Osteocyte (in vitro differentiated cells): ENCODE results near the gene LRRC59. TPM values are rescaled to one million over a fixed set of nuclear protein-coding genes. Genes with fewer than 3 reads are reported as not detected.

ENCODE experiments used
- DNase-seq: peaks from one replicate; pipeline ENCODE4 v3.0.0; 2021; ENCODE audit warnings: mixed read lengths; ENCODE audit not compliant: unreplicated experiment; ENCODE audit errors: extremely low spot score
- H3K27ac Mint-ChIP-seq: one replicate; pipeline ENCODE4 v1.8.0; 2021; ENCODE audit warnings: mild to moderate bottlenecking, mixed read lengths; ENCODE audit not compliant: unreplicated experiment
- H3K27me3 Mint-ChIP-seq: one replicate; pipeline ENCODE4 v1.8.0; 2021; ENCODE audit warnings: mixed read lengths; ENCODE audit not compliant: unreplicated experiment
- H3K36me3 Mint-ChIP-seq: one replicate; pipeline ENCODE4 v1.8.0; 2021; ENCODE audit warnings: mixed read lengths; ENCODE audit not compliant: unreplicated experiment
- H3K4me1 Mint-ChIP-seq: one replicate; pipeline ENCODE4 v1.8.0; 2021; ENCODE audit warnings: mixed read lengths; ENCODE audit not compliant: unreplicated experiment
- H3K4me3 Mint-ChIP-seq: one replicate; pipeline ENCODE4 v1.8.0; 2021; ENCODE audit warnings: mild to moderate bottlenecking, moderate library complexity, mixed read lengths; ENCODE audit not compliant: unreplicated experiment
- H3K9me3 Mint-ChIP-seq: one replicate; pipeline ENCODE4 v1.8.0; 2021; ENCODE audit warnings: mixed read lengths; ENCODE audit not compliant: unreplicated experiment
- CTCF ChIP-seq: fragments of 200-600 bp; sonication (generic); IDR thresholded peaks from 2 replicates; pipeline ENCODE4 v1.5.0; 2021; ENCODE audit warnings: antibody characterized with exemption, mild to moderate bottlenecking, moderate library complexity
- total RNA-seq: library from RNA; stranded (reverse); gene quantifications from 2 replicates; pipeline ENCODE4 v1.2.1, GENCODE V29; 2021

LRRC59 gene
- total RNA-seq, 1 donor from 2014 or later: 87.2 TPM

GRCh38 chr17:50345432-50346312, 51.7 kb downstream of the LRRC59 start, which contains the start of gene XYLT2:
Gene XYLT2, plus strand, starts transcription at chr17:50346126. Its CDS starts 15 bp downstream, at chr17:50346141.
- Mint-ChIP-seq H3K4me3 (peak within 1 kb of the TSS; percentile 93), H3K9me3 (no peaks in the 10 kb centered on the region), H3K4me1 (peaks cover 24% of the 10 kb centered on the region), H3K27me3 (peaks cover 4% of the 10 kb centered on the region), H3K36me3 (no peaks in the 10 kb centered on the region), H3K27ac (peak within 1 kb of the TSS; percentile 82)
- no peak for TF ChIP-seq CTCF
- DNase-seq: peak; percentile 93

GRCh38 chr17:50344731-50345365, 52.5 kb downstream of the LRRC59 start:
- Mint-ChIP-seq H3K4me1 (peaks cover 25% of the 10 kb centered on the region), H3K27me3 (peaks cover 4% of the 10 kb centered on the region), H3K36me3 (no peaks in the 10 kb centered on the region), H3K27ac (no peak overlapping the region), H3K4me3 (peak overlapping the region; percentile 75), H3K9me3 (no peaks in the 10 kb centered on the region)
- no peak for DNase-seq
- no peak for TF ChIP-seq CTCF

- Mint-ChIP-seq H3K27me3 (no peaks in the 10 kb centered on the region), H3K4me3 (no peak overlapping the region), H3K36me3 (peaks cover 4% of the 10 kb centered on the region), H3K4me1 (peaks cover 1% of the 10 kb centered on the region), H3K27ac (no peak overlapping the region), H3K9me3 (peaks cover 14% of the 10 kb centered on the region)
- DNase-seq: no peak
- no peak for TF ChIP-seq CTCF
These were observed 57.9 kb downstream of the LRRC59 start for GRCh38 chr17:50339381-50339780.

- Mint-ChIP-seq H3K9me3 (peaks cover 14% of the 10 kb centered on the region), H3K27ac (no peak overlapping the region), H3K4me1 (peaks cover 8% of the 10 kb centered on the region), H3K27me3 (no peaks in the 10 kb centered on the region), H3K36me3 (peaks cover 4% of the 10 kb centered on the region), H3K4me3 (no peak overlapping the region)
- no peak for DNase-seq
- no peak for TF ChIP-seq CTCF
These were observed 58.7 kb downstream of the LRRC59 start for GRCh38 chr17:50338645-50339044.

GRCh38 chr17:50337956-50338355, 59.4 kb downstream of the LRRC59 start:
- DNase-seq: no peak
- TF ChIP-seq CTCF: no peak
- Mint-ChIP-seq H3K4me3 (no peak overlapping the region), H3K9me3 (peaks cover 14% of the 10 kb centered on the region), H3K27ac (no peak overlapping the region), H3K4me1 (peaks cover 14% of the 10 kb centered on the region), H3K27me3 (no peaks in the 10 kb centered on the region), H3K36me3 (peaks cover 4% of the 10 kb centered on the region)
